HFFc6 (cell line): Measurements from ENCODE around the gene NCOA3. TPM values are rescaled to one million over a fixed set of nuclear protein-coding genes. Genes with fewer than 3 reads are reported as not detected.
A peak's percentile ranks its signal among the peaks of the same experiment; 100 is the strongest.

Source experiments
- DNase-seq: peaks from one replicate; pipeline ENCODE4 v3.0.0-alpha.2; 2018
- H3K27ac Mint-ChIP-seq: 2 replicates; pipeline ENCODE4 v1.8.0; 2020; ENCODE audit warnings: mild to moderate bottlenecking, mixed read lengths
- H3K27me3 Mint-ChIP-seq: 2 replicates; pipeline ENCODE4 v1.8.0; 2021; ENCODE audit warnings: mild to moderate bottlenecking, moderate library complexity, mixed read lengths; ENCODE audit not compliant: insufficient read depth
- H3K36me3 Mint-ChIP-seq: 2 replicates; pipeline ENCODE4 v1.8.0; 2021; ENCODE audit warnings: low read depth, mixed read lengths
- H3K4me1 Mint-ChIP-seq: 2 replicates; pipeline ENCODE4 v1.8.0; 2020; ENCODE audit warnings: low read depth, mixed read lengths
- H3K4me3 Mint-ChIP-seq: 2 replicates; pipeline ENCODE4 v1.8.0; 2020; ENCODE audit warnings: mild to moderate bottlenecking, moderate library complexity, mixed read lengths
- H3K9me3 Mint-ChIP-seq: 2 replicates; pipeline ENCODE4 v1.8.0; 2020; ENCODE audit warnings: mild to moderate bottlenecking, mixed read lengths
- total RNA-seq, 6 experiments: library from RNA; stranded (reverse); fragmentation: NEBNext Ultra II Directional; extraction: Animal tissue kit (Norgen Biotek cat#: 25700); gene quantifications; 2 replicates in 1 of 6; 3 replicates in 5 of 6; pipeline ENCODE4 v1.2.3, GENCODE V29; 2021
- TF ChIP-seq, protein P1 (sequence below): fragments of 200-600 bp; sonication (generic); IDR thresholded peaks from 2 replicates; pipeline ENCODE4 v1.5.0; 2021; ENCODE audit warnings: antibody characterized with exemption, mild to moderate bottlenecking

Gene NCOA3
- total RNA-seq, 6 experiments from 2014 or later, result 28.6 to 40.9 (median 32.7) TPM

DNA sequence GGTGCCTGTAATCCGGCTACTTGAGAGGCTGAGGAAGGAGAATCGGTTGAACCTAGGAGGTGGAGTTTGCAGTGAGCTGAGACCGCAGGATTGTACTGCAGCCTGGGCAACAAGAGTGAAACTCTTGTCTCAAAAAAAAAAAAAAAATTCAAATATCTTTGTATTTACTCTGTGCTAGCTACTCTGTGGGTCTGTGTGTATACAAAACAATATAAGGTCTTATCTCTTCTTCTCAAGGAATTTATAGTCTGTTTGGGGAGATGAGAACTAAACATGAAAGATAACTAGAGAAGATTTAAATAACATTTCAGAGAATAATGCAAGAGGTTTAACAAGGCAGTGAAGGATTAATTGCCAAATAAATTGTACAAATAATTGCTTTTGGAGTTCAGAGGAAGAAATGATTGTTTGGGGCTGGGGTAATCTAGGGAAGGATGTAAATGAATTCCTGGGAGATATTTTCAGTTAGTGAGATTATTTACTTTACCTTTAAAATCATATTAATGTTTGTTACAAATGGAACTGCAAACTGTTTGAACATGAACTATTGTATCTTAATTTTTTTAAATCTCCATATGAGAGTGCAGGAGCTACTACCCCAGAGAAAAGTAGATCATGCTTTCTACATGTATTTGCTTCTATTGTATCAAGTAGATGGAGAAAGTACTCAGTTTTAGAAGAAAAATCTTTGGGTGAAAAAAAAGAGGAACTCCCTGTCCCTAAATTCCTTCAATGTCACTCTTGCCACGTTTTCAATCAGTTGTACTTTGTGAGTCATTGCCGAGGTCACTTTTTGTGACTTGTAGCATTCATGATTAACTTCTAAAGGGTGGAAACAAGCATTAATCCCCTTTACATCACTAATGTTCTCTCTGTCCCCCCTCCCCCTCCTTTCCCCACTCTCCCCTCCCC lies 39.0 kb downstream of the NCOA3 start:
- no peaks in the 10 kb centered on the region for H3K9me3 Mint-ChIP-seq
- no peaks in the 10 kb centered on the region for H3K36me3 Mint-ChIP-seq
- H3K4me1 Mint-ChIP-seq, result peaks cover 67% of the 10 kb centered on the region
- peaks cover 8% of the 10 kb centered on the region for H3K27me3 Mint-ChIP-seq
- TF ChIP-seq, protein P1, sequence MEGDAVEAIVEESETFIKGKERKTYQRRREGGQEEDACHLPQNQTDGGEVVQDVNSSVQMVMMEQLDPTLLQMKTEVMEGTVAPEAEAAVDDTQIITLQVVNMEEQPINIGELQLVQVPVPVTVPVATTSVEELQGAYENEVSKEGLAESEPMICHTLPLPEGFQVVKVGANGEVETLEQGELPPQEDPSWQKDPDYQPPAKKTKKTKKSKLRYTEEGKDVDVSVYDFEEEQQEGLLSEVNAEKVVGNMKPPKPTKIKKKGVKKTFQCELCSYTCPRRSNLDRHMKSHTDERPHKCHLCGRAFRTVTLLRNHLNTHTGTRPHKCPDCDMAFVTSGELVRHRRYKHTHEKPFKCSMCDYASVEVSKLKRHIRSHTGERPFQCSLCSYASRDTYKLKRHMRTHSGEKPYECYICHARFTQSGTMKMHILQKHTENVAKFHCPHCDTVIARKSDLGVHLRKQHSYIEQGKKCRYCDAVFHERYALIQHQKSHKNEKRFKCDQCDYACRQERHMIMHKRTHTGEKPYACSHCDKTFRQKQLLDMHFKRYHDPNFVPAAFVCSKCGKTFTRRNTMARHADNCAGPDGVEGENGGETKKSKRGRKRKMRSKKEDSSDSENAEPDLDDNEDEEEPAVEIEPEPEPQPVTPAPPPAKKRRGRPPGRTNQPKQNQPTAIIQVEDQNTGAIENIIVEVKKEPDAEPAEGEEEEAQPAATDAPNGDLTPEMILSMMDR, result no peak
- peak overlapping the region; percentile 73 for H3K27ac Mint-ChIP-seq
- peak; percentile 37 for DNase-seq
- no peak overlapping the region for H3K4me3 Mint-ChIP-seq

DNA sequence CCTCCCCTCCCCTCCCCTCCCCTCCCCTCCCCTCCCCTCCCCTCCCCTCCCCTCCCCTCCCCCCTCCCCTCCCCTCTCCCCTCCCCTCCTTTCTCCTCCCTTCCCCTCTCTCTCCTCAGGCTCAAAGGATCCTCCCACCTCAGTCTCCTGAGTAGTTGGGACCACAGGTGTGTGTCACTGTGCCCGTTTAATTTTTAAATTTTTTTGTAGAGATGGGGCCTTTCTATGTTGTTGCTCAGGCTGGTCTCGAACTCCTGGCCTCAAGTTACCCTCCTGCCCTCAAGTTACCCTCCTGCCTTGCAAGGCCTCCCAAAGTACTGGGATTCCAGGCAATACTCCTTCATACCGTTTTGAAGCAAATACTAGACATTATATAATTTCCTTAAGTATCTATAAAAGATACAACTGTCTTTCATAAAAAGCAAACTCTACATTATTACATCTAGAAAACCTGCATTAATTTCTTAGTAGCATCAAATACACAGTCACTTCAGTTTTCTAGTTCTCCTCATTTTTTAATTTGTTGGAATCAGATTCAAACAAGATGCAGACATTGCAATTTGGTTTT lies 39.8 kb downstream of the NCOA3 start:
- TF ChIP-seq, protein P1, result no peak
- no peak for DNase-seq
- Mint-ChIP-seq H3K27me3 (peaks cover 6% of the 10 kb centered on the region), H3K27ac (peak overlapping the region; percentile 73), H3K4me1 (peaks cover 75% of the 10 kb centered on the region), H3K4me3 (peak overlapping the region; percentile 39; the same call in 1 of the 2 replicates), H3K9me3 (no peaks in the 10 kb centered on the region), H3K36me3 (no peaks in the 10 kb centered on the region)

DNA sequence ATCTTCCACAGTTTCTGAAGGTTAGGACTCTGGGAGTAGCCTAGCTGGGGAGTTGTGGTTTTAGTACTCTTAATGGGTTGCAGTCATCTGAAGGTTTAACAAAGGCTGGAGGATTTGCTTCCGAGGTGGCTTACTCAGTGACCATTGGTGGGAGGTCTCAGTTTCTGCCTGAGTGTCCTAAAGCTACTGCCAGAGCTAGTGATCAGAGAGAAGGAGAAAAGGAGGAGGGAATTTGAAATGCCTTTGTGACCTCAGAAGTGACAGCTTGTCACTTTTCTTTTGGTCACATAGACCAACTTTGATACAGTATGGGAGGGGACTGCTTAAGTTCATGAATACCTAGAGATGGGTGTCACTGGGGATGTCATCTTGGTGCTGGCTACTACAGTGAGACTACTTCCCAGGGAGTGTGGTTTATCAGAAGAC lies 41.3 kb downstream of the NCOA3 start:
- DNase-seq, result peak; percentile 51
- TF ChIP-seq, protein P1, result no peak
- Mint-ChIP-seq H3K36me3 (no peaks in the 10 kb centered on the region), H3K4me1 (peaks cover 83% of the 10 kb centered on the region), H3K4me3 (peak overlapping the region; percentile 38), H3K27ac (peak overlapping the region; percentile 86), H3K27me3 (peaks cover 6% of the 10 kb centered on the region), H3K9me3 (no peaks in the 10 kb centered on the region)

DNA sequence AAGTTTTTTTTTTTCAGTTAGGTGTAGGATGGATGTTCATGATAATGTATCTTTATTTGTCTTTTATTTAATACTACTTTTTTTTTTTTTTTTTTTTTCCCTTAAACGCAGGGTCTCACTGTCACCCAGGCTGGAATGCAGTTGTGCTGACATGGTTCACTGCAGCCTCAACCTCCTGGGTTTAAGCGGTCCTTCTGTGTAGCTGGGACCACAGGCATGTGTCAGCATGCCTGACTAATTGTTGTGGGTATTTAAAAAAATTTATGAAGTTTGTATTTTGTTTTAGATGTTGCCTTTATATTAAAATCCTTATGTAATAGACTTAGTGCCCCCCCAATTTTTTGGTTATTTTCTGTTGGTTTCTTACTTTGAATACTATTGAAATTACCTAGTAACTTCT lies 42.6 kb downstream of the NCOA3 start:
- TF ChIP-seq, protein P1, result no peak

DNA sequence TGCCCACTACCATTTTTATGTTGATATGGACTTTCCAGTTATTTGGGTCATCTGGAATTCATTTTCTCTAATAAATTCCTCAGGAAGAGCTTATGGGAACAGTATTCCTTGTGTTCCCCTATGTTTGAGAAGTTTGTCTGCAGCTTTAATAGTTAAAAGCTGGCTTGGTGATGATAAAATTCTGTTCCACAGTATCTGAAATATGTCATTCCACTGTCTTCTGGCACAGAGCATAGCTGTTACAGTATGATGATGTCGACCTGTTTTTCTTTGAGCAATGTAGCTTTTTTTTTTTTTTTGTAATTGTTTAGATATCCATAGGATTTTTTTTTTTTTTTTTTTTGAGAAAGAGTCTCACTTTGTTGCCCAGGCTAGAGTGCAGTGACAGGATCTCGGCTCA lies 43.2 kb downstream of the NCOA3 start:
- TF ChIP-seq, protein P1, result no peak
- Mint-ChIP-seq H3K36me3 (no peaks in the 10 kb centered on the region), H3K4me1 (peaks cover 74% of the 10 kb centered on the region), H3K4me3 (peak overlapping the region; percentile 76), H3K9me3 (no peaks in the 10 kb centered on the region), H3K27ac (peak overlapping the region; percentile 86), H3K27me3 (peaks cover 6% of the 10 kb centered on the region)
- peak; percentile 33 for DNase-seq

More for the DNA sequence above, 42.6 kb downstream of the NCOA3 start:
- Mint-ChIP-seq H3K36me3 (no peaks in the 10 kb centered on the region), H3K4me3 (peak overlapping the region; percentile 76), H3K27ac (peak overlapping the region; percentile 86), H3K4me1 (peaks cover 79% of the 10 kb centered on the region), H3K27me3 (peaks cover 6% of the 10 kb centered on the region), H3K9me3 (no peaks in the 10 kb centered on the region)
- DNase-seq, result peak; percentile 67
